ENCODE measurements around the gene PIBF1. TPM values are rescaled to one million over a fixed set of nuclear protein-coding genes. Genes with fewer than 3 reads are reported as not detected.

PIBF1 gene
- total RNA-seq, 4 donors from 2014 or later: 8.2 to 30.8 (median 14.3) TPM

- Histone ChIP-seq H3K9me3 (no peaks in the 10 kb centered on the region), H3K36me3 (peaks cover 0 to 5% (median 0%) of the 10 kb centered on the region in 4 donors), H3K4me1 (peaks cover 0 to 8% (median 0%) of the 10 kb centered on the region in 4 donors), H3K4me3 (peak overlapping the region; percentile 9 to 97 (median 86)), H3K27me3 (no peaks in the 10 kb centered on the region), H3K27ac (peak overlapping the region; percentile 81 to 91 (median 90))
- intact Hi-C loops (cut with DNase I; ENCODE audit: low total_unique reads): no loop called here
- no peak for DNase-seq
- WGBS, 2 donors (ENCODE audit: low coverage in 1 of 2): 64 to 71% methylated on average over 1 to 13 of the region's 13 CpGs
- in situ Hi-C loops (cut with MboI; ENCODE audit: low pct_ligation_motif_present in 1 of 4, low pct_unique_long_range_greater_than_20kb in 1 of 4, low sequenced_read_pairs in 3 of 4): loop anchor here in 3 of 4 donors (10.0 to 25.0 kb wide), 3 partner anchors 400 to 650 kb away; no protein-coding TSS in a partner anchor
- peak in 2 of 3 donors; percentile 38 to 66 for TF ChIP-seq POLR2AphosphoS5 (IDR thresholded peaks at IDR 0.05)
- no peak for TF ChIP-seq POLR2A (IDR thresholded peaks at IDR 0.05)
- TF ChIP-seq, protein P1, sequence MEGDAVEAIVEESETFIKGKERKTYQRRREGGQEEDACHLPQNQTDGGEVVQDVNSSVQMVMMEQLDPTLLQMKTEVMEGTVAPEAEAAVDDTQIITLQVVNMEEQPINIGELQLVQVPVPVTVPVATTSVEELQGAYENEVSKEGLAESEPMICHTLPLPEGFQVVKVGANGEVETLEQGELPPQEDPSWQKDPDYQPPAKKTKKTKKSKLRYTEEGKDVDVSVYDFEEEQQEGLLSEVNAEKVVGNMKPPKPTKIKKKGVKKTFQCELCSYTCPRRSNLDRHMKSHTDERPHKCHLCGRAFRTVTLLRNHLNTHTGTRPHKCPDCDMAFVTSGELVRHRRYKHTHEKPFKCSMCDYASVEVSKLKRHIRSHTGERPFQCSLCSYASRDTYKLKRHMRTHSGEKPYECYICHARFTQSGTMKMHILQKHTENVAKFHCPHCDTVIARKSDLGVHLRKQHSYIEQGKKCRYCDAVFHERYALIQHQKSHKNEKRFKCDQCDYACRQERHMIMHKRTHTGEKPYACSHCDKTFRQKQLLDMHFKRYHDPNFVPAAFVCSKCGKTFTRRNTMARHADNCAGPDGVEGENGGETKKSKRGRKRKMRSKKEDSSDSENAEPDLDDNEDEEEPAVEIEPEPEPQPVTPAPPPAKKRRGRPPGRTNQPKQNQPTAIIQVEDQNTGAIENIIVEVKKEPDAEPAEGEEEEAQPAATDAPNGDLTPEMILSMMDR (IDR thresholded peaks at IDR 0.05): no peak
- TF ChIP-seq EP300 (IDR thresholded peaks at IDR 0.05; ENCODE audit: low read depth): no peak
Observed at GRCh38 chr13:73062468-73062867, 280.5 kb downstream of the PIBF1 start.

- peak overlapping the region; percentile 0 to 97 (median 86) for H3K4me3 ChIP-seq
- H3K27ac ChIP-seq: peak overlapping the region; percentile 81 to 91 (median 90)
- in situ Hi-C loops (cut with MboI; ENCODE audit: low pct_ligation_motif_present in 1 of 4, low pct_unique_long_range_greater_than_20kb in 1 of 4, low sequenced_read_pairs in 3 of 4): loop anchor here in 3 of 4 donors (10.0 to 25.0 kb wide), 3 partner anchors 399 to 649 kb away; no protein-coding TSS in a partner anchor
Observed at GRCh38 chr13:73063166-73063565, 281.2 kb downstream of the PIBF1 start.

GRCh38 chr13:73065036-73065435, 283.1 kb downstream of the PIBF1 start:
- TF ChIP-seq POLR2AphosphoS5 (IDR thresholded peaks at IDR 0.05) (peak in 2 of 3 donors; percentile 41 to 47), POLR2A (IDR thresholded peaks at IDR 0.05) (no peak), EP300 (IDR thresholded peaks at IDR 0.05; ENCODE audit: low read depth) (no peak)
- TF ChIP-seq, protein P1 (IDR thresholded peaks at IDR 0.05): no peak
- intact Hi-C loops (cut with DNase I; ENCODE audit: low total_unique reads) (no loop called here), in situ Hi-C loops (cut with MboI; ENCODE audit: low pct_ligation_motif_present in 1 of 4, low pct_unique_long_range_greater_than_20kb in 1 of 4, low sequenced_read_pairs in 3 of 4) (loop anchor here in 3 of 4 donors (10.0 to 25.0 kb wide), 3 partner anchors 397 to 647 kb away; no protein-coding TSS in a partner anchor)
- Histone ChIP-seq H3K4me3 (peak overlapping the region in 3 of 4 donors; percentile 78 to 97 (median 95)), H3K27me3 (no peaks in the 10 kb centered on the region), H3K9me3 (no peaks in the 10 kb centered on the region), H3K27ac (peak overlapping the region; percentile 81 to 91 (median 90)), H3K4me1 (peaks cover 0 to 22% (median 8%) of the 10 kb centered on the region in 4 donors), H3K36me3 (peaks cover 0 to 5% (median 0%) of the 10 kb centered on the region in 4 donors)
- WGBS, 2 donors (ENCODE audit: low coverage in 1 of 2): 26 to 45% methylated on average over 2 of the region's 2 CpGs
- DNase-seq: no peak

More at GRCh38 chr13:73063166-73063565, 281.2 kb downstream of the PIBF1 start:
- Histone ChIP-seq H3K36me3 (peaks cover 0 to 5% (median 0%) of the 10 kb centered on the region in 4 donors), H3K4me1 (peaks cover 0 to 9% (median 0%) of the 10 kb centered on the region in 4 donors), H3K9me3 (no peaks in the 10 kb centered on the region), H3K27me3 (no peaks in the 10 kb centered on the region)
- TF ChIP-seq POLR2AphosphoS5 (IDR thresholded peaks at IDR 0.05): peak in 1 of 3 donors; percentile 29
- no peak for TF ChIP-seq POLR2A (IDR thresholded peaks at IDR 0.05)
- no peak for DNase-seq
- WGBS, 2 donors (ENCODE audit: low coverage in 1 of 2): 25 to 53% methylated on average over 3 of the region's 3 CpGs
- intact Hi-C loops (cut with DNase I; ENCODE audit: low total_unique reads): no loop called here

- TF ChIP-seq EP300 (IDR thresholded peaks at IDR 0.05; ENCODE audit: low read depth): no peak
- TF ChIP-seq, protein P1 (IDR thresholded peaks at IDR 0.05): no peak
- TF ChIP-seq POLR2AphosphoS5 (IDR thresholded peaks at IDR 0.05): peak in 2 of 3 donors; percentile 59 to 88
- peak; percentile 31 for TF ChIP-seq POLR2A (IDR thresholded peaks at IDR 0.05)
- WGBS, 2 donors (ENCODE audit: low coverage in 1 of 2): 62% methylated on average over 7 of the region's 7 CpGs
- in situ Hi-C loops (cut with MboI; ENCODE audit: low pct_ligation_motif_present in 1 of 4, low pct_unique_long_range_greater_than_20kb in 1 of 4, low sequenced_read_pairs in 3 of 4): loop anchor here in 3 of 4 donors (10.0 to 25.0 kb wide), 3 partner anchors 396 to 646 kb away; no protein-coding TSS in a partner anchor
Observed at GRCh38 chr13:73065665-73066340, 283.9 kb downstream of the PIBF1 start.

More at GRCh38 chr13:73065665-73066340, 283.9 kb downstream of the PIBF1 start:
- Histone ChIP-seq H3K27me3 (no peaks in the 10 kb centered on the region), H3K4me3 (peak overlapping the region in 3 of 4 donors; percentile 10 to 97 (median 78)), H3K27ac (peak overlapping the region; percentile 81 to 91 (median 90)), H3K36me3 (peaks cover 0 to 5% (median 0%) of the 10 kb centered on the region in 4 donors), H3K4me1 (peaks cover 0 to 30% (median 15%) of the 10 kb centered on the region in 4 donors), H3K9me3 (no peaks in the 10 kb centered on the region)
- DNase-seq: peak; percentile 49
- intact Hi-C loops (cut with DNase I; ENCODE audit: low total_unique reads): no loop called here

Small RNA genes lying within 50 kb of the gene (small RNA-seq; reads per million reads assigned to genes)
- gene RNU6-79P: 0 reads per million in 4 donors

Other genes starting within 250 kb of the PIBF1 start
- 1 to 10 TPM in 2 of 4 donors, not detected in 2; 3.8 to 4.3 TPM for gene MZT1, start 54.5 kb upstream of the PIBF1 start, total RNA-seq
- 10 to 100 TPM in 1 of 4 donors, 1 to 10 TPM in 3; 2.2 to 80.0 (median 7.7) TPM for gene BORA, start 54.2 kb upstream of the PIBF1 start, total RNA-seq
- 10 to 100 TPM in 3 of 4 donors, 1 to 10 TPM in 1; 6.0 to 18.1 (median 13.5) TPM for gene DIS3, start 233 bp upstream of the PIBF1 start, total RNA-seq

All from transverse colon (tissue), 4 donors.